ENCODE results near the gene TRIM4.

- TF ChIP-seq ZFP3 (CRISPR knock-in tag; IDR thresholded peaks at IDR 0.05) (no peak), TOX (CRISPR knock-in tag; IDR thresholded peaks at IDR 0.05; ENCODE audit: borderline replicate concordance) (no peak), RARB (CRISPR knock-in tag; IDR thresholded peaks at IDR 0.05) (no peak), TCF4 (CRISPR knock-in tag; IDR thresholded peaks at IDR 0.05; ENCODE audit: borderline replicate concordance) (no peak), OSR1 (CRISPR knock-in tag; IDR thresholded peaks at IDR 0.05) (no peak), ZNF565 (CRISPR knock-in tag; conservative IDR thresholded peaks at IDR 0.05; ENCODE audit: low read depth) (no peak), ARNTL (CRISPR knock-in tag; IDR thresholded peaks at IDR 0.05; ENCODE audit: borderline replicate concordance, low read depth) (no peak), CREB5 (CRISPR knock-in tag; IDR thresholded peaks at IDR 0.05; ENCODE audit: low read depth) (no peak), BACH2 (CRISPR knock-in tag; IDR thresholded peaks at IDR 0.05; ENCODE audit: borderline replicate concordance) (no peak), PPARA (CRISPR knock-in tag; IDR thresholded peaks at IDR 0.05; ENCODE audit: borderline replicate concordance) (no peak), ZNF8 (CRISPR knock-in tag; IDR thresholded peaks at IDR 0.05) (no peak), ISL1 (CRISPR knock-in tag; IDR thresholded peaks at IDR 0.05) (no peak)
- TF ChIP-seq, protein P1, sequence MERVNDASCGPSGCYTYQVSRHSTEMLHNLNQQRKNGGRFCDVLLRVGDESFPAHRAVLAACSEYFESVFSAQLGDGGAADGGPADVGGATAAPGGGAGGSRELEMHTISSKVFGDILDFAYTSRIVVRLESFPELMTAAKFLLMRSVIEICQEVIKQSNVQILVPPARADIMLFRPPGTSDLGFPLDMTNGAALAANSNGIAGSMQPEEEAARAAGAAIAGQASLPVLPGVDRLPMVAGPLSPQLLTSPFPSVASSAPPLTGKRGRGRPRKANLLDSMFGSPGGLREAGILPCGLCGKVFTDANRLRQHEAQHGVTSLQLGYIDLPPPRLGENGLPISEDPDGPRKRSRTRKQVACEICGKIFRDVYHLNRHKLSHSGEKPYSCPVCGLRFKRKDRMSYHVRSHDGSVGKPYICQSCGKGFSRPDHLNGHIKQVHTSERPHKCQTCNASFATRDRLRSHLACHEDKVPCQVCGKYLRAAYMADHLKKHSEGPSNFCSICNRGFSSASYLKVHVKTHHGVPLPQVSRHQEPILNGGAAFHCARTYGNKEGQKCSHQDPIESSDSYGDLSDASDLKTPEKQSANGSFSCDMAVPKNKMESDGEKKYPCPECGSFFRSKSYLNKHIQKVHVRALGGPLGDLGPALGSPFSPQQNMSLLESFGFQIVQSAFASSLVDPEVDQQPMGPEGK (CRISPR knock-in tag; IDR thresholded peaks at IDR 0.05; ENCODE audit: borderline replicate concordance) = no peak
- TF ChIP-seq, protein P2, sequence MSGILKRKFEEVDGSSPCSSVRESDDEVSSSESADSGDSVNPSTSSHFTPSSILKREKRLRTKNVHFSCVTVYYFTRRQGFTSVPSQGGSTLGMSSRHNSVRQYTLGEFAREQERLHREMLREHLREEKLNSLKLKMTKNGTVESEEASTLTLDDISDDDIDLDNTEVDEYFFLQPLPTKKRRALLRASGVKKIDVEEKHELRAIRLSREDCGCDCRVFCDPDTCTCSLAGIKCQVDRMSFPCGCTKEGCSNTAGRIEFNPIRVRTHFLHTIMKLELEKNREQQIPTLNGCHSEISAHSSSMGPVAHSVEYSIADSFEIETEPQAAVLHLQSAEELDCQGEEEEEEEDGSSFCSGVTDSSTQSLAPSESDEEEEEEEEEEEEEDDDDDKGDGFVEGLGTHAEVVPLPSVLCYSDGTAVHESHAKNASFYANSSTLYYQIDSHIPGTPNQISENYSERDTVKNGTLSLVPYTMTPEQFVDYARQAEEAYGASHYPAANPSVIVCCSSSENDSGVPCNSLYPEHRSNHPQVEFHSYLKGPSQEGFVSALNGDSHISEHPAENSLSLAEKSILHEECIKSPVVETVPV (CRISPR knock-in tag; IDR thresholded peaks at IDR 0.05) = no peak
Measured at GRCh38 chr7:99855236-99855635, 64.1 kb downstream of the TRIM4 start.
